ENCODE results near the gene TBKBP1.

The TBKBP1 gene

GRCh38 chr17:47675380-47676198 is 18.4 kb upstream of the TBKBP1 start:
- Histone ChIP-seq H3K36me3 (ENCODE audit: insufficient read depth, low read length) (peaks cover 99% of the 10 kb centered on the region), H2AFZ (ENCODE audit: low read depth, low read length) (no peak overlapping the region), H3K79me2 (ENCODE audit: insufficient read depth, low read length) (peaks cover 20% of the 10 kb centered on the region), H3K4me2 (ENCODE audit: insufficient read depth, low read length) (no peak overlapping the region), H4K20me1 (ENCODE audit: insufficient read depth, low read length) (peaks cover 49% of the 10 kb centered on the region), H3K9me3 (ENCODE audit: insufficient read depth, low read length, severe bottlenecking) (no peaks in the 10 kb centered on the region), H3K27ac (ENCODE audit: low read length) (no peak overlapping the region), H3K27me3 (ENCODE audit: insufficient read depth, low read length, poor library complexity) (no peaks in the 10 kb centered on the region), H3K4me3 (ENCODE audit: low read depth in 1 of 2, low read length in 2 of 2) (no peak overlapping the region), H3K9ac (ENCODE audit: low read depth, low read length) (no peak overlapping the region), H3K4me1 (ENCODE audit: insufficient read depth, low read length) (no peaks in the 10 kb centered on the region)
- TF ChIP-seq EZH2 (IDR thresholded peaks at IDR 0.05; ENCODE audit: borderline replicate concordance, low read depth, low read length, severe bottlenecking) (no peak), CTCF (IDR thresholded peaks at IDR 0.05; ENCODE audit: borderline replicate concordance, extremely low read depth, low read length, poor library complexity, severe bottlenecking) (no peak)
- ATAC-seq (ENCODE audit: insufficient read depth, low read depth) (no peak), DNase-seq (no peak)

- no peak overlapping the region for H3K27ac ChIP-seq (ENCODE audit: low read length)
- H3K9ac ChIP-seq (ENCODE audit: low read depth, low read length): no peak overlapping the region
- ATAC-seq (ENCODE audit: insufficient read depth, low read depth) (no peak), DNase-seq (no peak)
- H3K9me3 ChIP-seq (ENCODE audit: insufficient read depth, low read length, severe bottlenecking): no peaks in the 10 kb centered on the region
- TF ChIP-seq EZH2 (IDR thresholded peaks at IDR 0.05; ENCODE audit: borderline replicate concordance, low read depth, low read length, severe bottlenecking): no peak
- TF ChIP-seq CTCF (IDR thresholded peaks at IDR 0.05; ENCODE audit: borderline replicate concordance, extremely low read depth, low read length, poor library complexity, severe bottlenecking): no peak
- H3K4me2 ChIP-seq (ENCODE audit: insufficient read depth, low read length): no peak overlapping the region
- H3K36me3 ChIP-seq (ENCODE audit: insufficient read depth, low read length): peaks cover 98% of the 10 kb centered on the region
- H4K20me1 ChIP-seq (ENCODE audit: insufficient read depth, low read length): peaks cover 51% of the 10 kb centered on the region
- no peak overlapping the region for H2AFZ ChIP-seq (ENCODE audit: low read depth, low read length)
- H3K27me3 ChIP-seq (ENCODE audit: insufficient read depth, low read length, poor library complexity): no peaks in the 10 kb centered on the region
- no peaks in the 10 kb centered on the region for H3K4me1 ChIP-seq (ENCODE audit: insufficient read depth, low read length)
- H3K4me3 ChIP-seq (ENCODE audit: low read depth in 1 of 2, low read length in 2 of 2): no peak overlapping the region
- peaks cover 20% of the 10 kb centered on the region for H3K79me2 ChIP-seq (ENCODE audit: insufficient read depth, low read length)
These were observed 17.8 kb upstream of the TBKBP1 start for GRCh38 chr17:47676199-47676472.

- Histone ChIP-seq H3K27me3 (ENCODE audit: insufficient read depth, low read length, poor library complexity) (no peaks in the 10 kb centered on the region), H3K4me2 (ENCODE audit: insufficient read depth, low read length) (no peak overlapping the region), H3K4me1 (ENCODE audit: insufficient read depth, low read length) (no peaks in the 10 kb centered on the region), H4K20me1 (ENCODE audit: insufficient read depth, low read length) (peaks cover 51% of the 10 kb centered on the region), H3K9ac (ENCODE audit: low read depth, low read length) (no peak overlapping the region), H3K36me3 (ENCODE audit: insufficient read depth, low read length) (peaks cover 98% of the 10 kb centered on the region), H2AFZ (ENCODE audit: low read depth, low read length) (no peak overlapping the region), H3K79me2 (ENCODE audit: insufficient read depth, low read length) (peaks cover 20% of the 10 kb centered on the region), H3K9me3 (ENCODE audit: insufficient read depth, low read length, severe bottlenecking) (no peaks in the 10 kb centered on the region), H3K4me3 (ENCODE audit: low read depth in 1 of 2, low read length in 2 of 2) (no peak overlapping the region), H3K27ac (ENCODE audit: low read length) (no peak overlapping the region)
- no peak for TF ChIP-seq EZH2 (IDR thresholded peaks at IDR 0.05; ENCODE audit: borderline replicate concordance, low read depth, low read length, severe bottlenecking)
- no peak for TF ChIP-seq CTCF (IDR thresholded peaks at IDR 0.05; ENCODE audit: borderline replicate concordance, extremely low read depth, low read length, poor library complexity, severe bottlenecking)
- DNase-seq: no peak
- ATAC-seq (ENCODE audit: insufficient read depth, low read depth): no peak
These were observed 17.3 kb upstream of the TBKBP1 start for GRCh38 chr17:47676510-47677165.
